ENCODE measurements around the gene HGF. TPM values are rescaled to one million over a fixed set of nuclear protein-coding genes. Genes with fewer than 3 reads are reported as not detected.
A peak's percentile ranks its signal among the peaks of the same experiment; 100 is the strongest.

Gene HGF
- total RNA-seq, 1 donor from 2014 or later = not detected

GRCh38 chr7:81789406-81790119, 19.7 kb upstream of the HGF start:
- Mint-ChIP-seq H3K36me3 (ENCODE audit: low read depth, unreplicated experiment) (no peaks in the 10 kb centered on the region), H3K27ac (ENCODE audit: unreplicated experiment) (peak overlapping the region; percentile 5), H3K4me1 (ENCODE audit: low read depth, unreplicated experiment) (peaks cover 10% of the 10 kb centered on the region), H3K4me3 (ENCODE audit: unreplicated experiment) (no peak overlapping the region), H3K9me3 (ENCODE audit: unreplicated experiment) (no peaks in the 10 kb centered on the region), H3K27me3 (ENCODE audit: low read depth, unreplicated experiment) (no peaks in the 10 kb centered on the region)
- H3K27ac ChIP-seq (ENCODE audit: low read depth, low read length) = no peak overlapping the region
- H2AFZ ChIP-seq (ENCODE audit: low read depth, low read length) = no peak overlapping the region
- no peaks in the 10 kb centered on the region for H3K4me1 ChIP-seq (ENCODE audit: insufficient read depth, low read length)
- peak; percentile 18 for DNase-seq (ENCODE audit: low read depth)
- TF ChIP-seq EZH2 (IDR thresholded peaks at IDR 0.05; ENCODE audit: insufficient read depth, low read length) = no peak
- TF ChIP-seq CTCF (IDR thresholded peaks at IDR 0.05; ENCODE audit: insufficient read depth, low read depth, low read length) = no peak
- no peak overlapping the region for H3K4me2 ChIP-seq (ENCODE audit: low read length)
- no peak overlapping the region for H3K4me3 ChIP-seq (ENCODE audit: insufficient read depth, low read depth, low read length)
- no peaks in the 10 kb centered on the region for H3K9me3 ChIP-seq (ENCODE audit: insufficient read depth, low read depth, low read length)
- no peak for FAIRE-seq
- no peaks in the 10 kb centered on the region for H4K20me1 ChIP-seq (ENCODE audit: insufficient read depth, low read length)
- H3K27me3 ChIP-seq (ENCODE audit: insufficient read depth, low read length) = no peaks in the 10 kb centered on the region
- H3K9ac ChIP-seq (ENCODE audit: low read length) = no peak overlapping the region
- no peaks in the 10 kb centered on the region for H3K36me3 ChIP-seq (ENCODE audit: insufficient read depth, low read length)
- no peaks in the 10 kb centered on the region for H3K79me2 ChIP-seq (ENCODE audit: insufficient read depth, low read length)

GRCh38 chr7:81788246-81788645, 18.4 kb upstream of the HGF start:
- no peak for FAIRE-seq
- H3K4me1 ChIP-seq (ENCODE audit: insufficient read depth, low read length) = no peaks in the 10 kb centered on the region
- no peak overlapping the region for H2AFZ ChIP-seq (ENCODE audit: low read depth, low read length)
- no peak for TF ChIP-seq CTCF (IDR thresholded peaks at IDR 0.05; ENCODE audit: insufficient read depth, low read depth, low read length)
- TF ChIP-seq EZH2 (IDR thresholded peaks at IDR 0.05; ENCODE audit: insufficient read depth, low read length) = no peak
- Mint-ChIP-seq H3K4me1 (ENCODE audit: low read depth, unreplicated experiment) (peaks cover 10% of the 10 kb centered on the region), H3K36me3 (ENCODE audit: low read depth, unreplicated experiment) (no peaks in the 10 kb centered on the region), H3K4me3 (ENCODE audit: unreplicated experiment) (no peak overlapping the region), H3K9me3 (ENCODE audit: unreplicated experiment) (no peaks in the 10 kb centered on the region), H3K27ac (ENCODE audit: unreplicated experiment) (no peak overlapping the region), H3K27me3 (ENCODE audit: low read depth, unreplicated experiment) (no peaks in the 10 kb centered on the region)
- H3K79me2 ChIP-seq (ENCODE audit: insufficient read depth, low read length) = no peaks in the 10 kb centered on the region
- no peak overlapping the region for H3K4me2 ChIP-seq (ENCODE audit: low read length)
- H3K27ac ChIP-seq (ENCODE audit: low read depth, low read length) = no peak overlapping the region
- H3K36me3 ChIP-seq (ENCODE audit: insufficient read depth, low read length) = no peaks in the 10 kb centered on the region
- no peak overlapping the region for H3K4me3 ChIP-seq (ENCODE audit: insufficient read depth, low read depth, low read length)
- H4K20me1 ChIP-seq (ENCODE audit: insufficient read depth, low read length) = no peaks in the 10 kb centered on the region
- H3K9me3 ChIP-seq (ENCODE audit: insufficient read depth, low read depth, low read length) = no peaks in the 10 kb centered on the region
- DNase-seq (ENCODE audit: low read depth) = no peak
- no peaks in the 10 kb centered on the region for H3K27me3 ChIP-seq (ENCODE audit: insufficient read depth, low read length)
- no peak overlapping the region for H3K9ac ChIP-seq (ENCODE audit: low read length)

GRCh38 chr7:81783818-81784217, 14.0 kb upstream of the HGF start:
- Mint-ChIP-seq H3K4me1 (ENCODE audit: low read depth, unreplicated experiment) (no peaks in the 10 kb centered on the region), H3K27ac (ENCODE audit: unreplicated experiment) (no peak overlapping the region), H3K4me3 (ENCODE audit: unreplicated experiment) (no peak overlapping the region), H3K27me3 (ENCODE audit: low read depth, unreplicated experiment) (no peaks in the 10 kb centered on the region), H3K9me3 (ENCODE audit: unreplicated experiment) (no peaks in the 10 kb centered on the region), H3K36me3 (ENCODE audit: low read depth, unreplicated experiment) (no peaks in the 10 kb centered on the region)
- H3K79me2 ChIP-seq (ENCODE audit: insufficient read depth, low read length) = no peaks in the 10 kb centered on the region
- no peaks in the 10 kb centered on the region for H3K4me1 ChIP-seq (ENCODE audit: insufficient read depth, low read length)
- no peak overlapping the region for H3K4me3 ChIP-seq (ENCODE audit: insufficient read depth, low read depth, low read length)
- H3K36me3 ChIP-seq (ENCODE audit: insufficient read depth, low read length) = no peaks in the 10 kb centered on the region
- no peaks in the 10 kb centered on the region for H3K27me3 ChIP-seq (ENCODE audit: insufficient read depth, low read length)
- H4K20me1 ChIP-seq (ENCODE audit: insufficient read depth, low read length) = no peaks in the 10 kb centered on the region
- no peaks in the 10 kb centered on the region for H3K9me3 ChIP-seq (ENCODE audit: insufficient read depth, low read depth, low read length)
- no peak overlapping the region for H2AFZ ChIP-seq (ENCODE audit: low read depth, low read length)
- DNase-seq (ENCODE audit: low read depth) (no peak), FAIRE-seq (peak; percentile 47)
- no peak overlapping the region for H3K4me2 ChIP-seq (ENCODE audit: low read length)
- H3K27ac ChIP-seq (ENCODE audit: low read depth, low read length) = no peak overlapping the region
- TF ChIP-seq EZH2 (IDR thresholded peaks at IDR 0.05; ENCODE audit: insufficient read depth, low read length) (no peak), CTCF (IDR thresholded peaks at IDR 0.05; ENCODE audit: insufficient read depth, low read depth, low read length) (no peak)
- no peak overlapping the region for H3K9ac ChIP-seq (ENCODE audit: low read length)
